NCI-H510A treated with DMSO at 0.1 percent for 48 hours (cell line): ENCODE results near the gene MYRFL.
"Not testable (repeated sequence)": the region's sequence is repeated elsewhere in the genome, so short reads cannot be mapped to it uniquely, and the experiment has no call there.

Experiments used
- DNase-seq: peaks from one replicate; lab custom pipeline; 2025; lab: John Stamatoyannopoulos, UW

MYRFL gene

DNA sequence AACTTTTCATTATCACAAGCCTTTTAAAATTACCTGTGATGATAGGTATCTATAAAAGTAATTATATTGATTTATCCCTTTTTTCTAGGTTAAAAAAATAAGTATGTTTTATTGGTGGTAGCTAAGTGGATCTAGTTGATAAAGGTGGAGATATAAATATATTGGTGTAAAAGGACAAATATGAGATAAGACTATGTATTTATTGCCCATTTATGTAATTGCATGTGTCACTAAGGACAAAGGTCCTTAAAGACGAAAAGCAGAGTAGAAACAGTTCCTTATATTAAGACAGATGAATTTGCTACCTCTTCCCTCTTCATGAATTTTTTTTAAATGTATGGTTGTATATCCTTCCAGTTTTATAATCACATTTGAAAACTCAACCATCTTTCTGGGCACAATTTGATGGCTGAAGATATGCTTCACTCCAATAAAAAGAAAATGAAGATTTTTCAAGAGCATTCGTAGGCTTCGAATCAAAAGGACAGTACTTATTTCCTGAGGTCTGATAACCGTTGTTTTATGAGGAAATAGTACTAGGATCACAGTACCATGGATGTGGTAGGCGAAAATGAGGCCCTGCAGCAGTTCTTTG is at the start of gene MYRFL:
TSS of gene MYRFL (plus strand) at position 262 of the 595 bp plus-strand sequence. CDS start at position 553, 291 bp downstream.
- DNase-seq = no peak

DNA sequence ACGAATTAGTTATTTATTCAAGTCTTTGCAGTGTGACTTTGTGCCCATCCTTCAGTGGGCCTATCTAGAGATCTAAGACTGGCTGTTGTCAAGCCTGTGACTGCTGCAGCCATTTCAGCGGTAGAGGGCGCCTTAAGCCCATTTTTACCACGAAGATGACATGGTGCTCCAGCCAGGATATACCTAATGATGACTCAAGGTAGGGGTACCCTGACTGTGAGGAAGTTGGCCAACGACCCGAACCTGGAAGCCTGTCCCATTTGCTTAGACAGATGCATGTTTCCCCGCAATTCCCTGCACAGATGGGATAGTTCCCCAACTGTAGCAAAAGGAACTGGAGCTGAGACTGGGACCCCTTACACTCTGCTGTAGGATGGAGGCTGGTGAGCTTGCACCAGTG is 45.1 kb upstream of the MYRFL start:
- DNase-seq = peak; percentile 87

GRCh38 chr12:69783365-69783764 is 41.7 kb upstream of the MYRFL start:
- DNase-seq = no peak

DNA sequence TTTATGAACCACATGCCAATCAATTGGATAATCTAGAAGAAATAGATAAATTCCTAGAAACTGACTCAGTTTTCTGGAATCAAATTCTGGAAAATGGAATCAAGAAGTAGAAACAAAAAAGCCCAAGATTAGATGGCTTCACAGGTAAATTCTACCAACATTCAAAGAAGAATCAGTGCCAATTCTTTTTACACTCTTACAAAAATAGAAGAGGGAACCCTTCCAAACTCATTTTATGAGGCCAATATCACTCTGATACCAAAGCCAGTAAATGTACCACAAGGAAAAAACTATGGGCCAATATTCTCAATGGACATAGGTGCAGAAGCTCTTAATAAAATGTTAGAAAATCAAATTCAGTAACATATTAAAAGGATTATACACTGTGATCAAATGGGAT is 35.7 kb upstream of the MYRFL start:
- DNase-seq = no peak

- no peak for DNase-seq
These were observed 32.5 kb upstream of the MYRFL start for GRCh38 chr12:69792533-69792932.

DNA sequence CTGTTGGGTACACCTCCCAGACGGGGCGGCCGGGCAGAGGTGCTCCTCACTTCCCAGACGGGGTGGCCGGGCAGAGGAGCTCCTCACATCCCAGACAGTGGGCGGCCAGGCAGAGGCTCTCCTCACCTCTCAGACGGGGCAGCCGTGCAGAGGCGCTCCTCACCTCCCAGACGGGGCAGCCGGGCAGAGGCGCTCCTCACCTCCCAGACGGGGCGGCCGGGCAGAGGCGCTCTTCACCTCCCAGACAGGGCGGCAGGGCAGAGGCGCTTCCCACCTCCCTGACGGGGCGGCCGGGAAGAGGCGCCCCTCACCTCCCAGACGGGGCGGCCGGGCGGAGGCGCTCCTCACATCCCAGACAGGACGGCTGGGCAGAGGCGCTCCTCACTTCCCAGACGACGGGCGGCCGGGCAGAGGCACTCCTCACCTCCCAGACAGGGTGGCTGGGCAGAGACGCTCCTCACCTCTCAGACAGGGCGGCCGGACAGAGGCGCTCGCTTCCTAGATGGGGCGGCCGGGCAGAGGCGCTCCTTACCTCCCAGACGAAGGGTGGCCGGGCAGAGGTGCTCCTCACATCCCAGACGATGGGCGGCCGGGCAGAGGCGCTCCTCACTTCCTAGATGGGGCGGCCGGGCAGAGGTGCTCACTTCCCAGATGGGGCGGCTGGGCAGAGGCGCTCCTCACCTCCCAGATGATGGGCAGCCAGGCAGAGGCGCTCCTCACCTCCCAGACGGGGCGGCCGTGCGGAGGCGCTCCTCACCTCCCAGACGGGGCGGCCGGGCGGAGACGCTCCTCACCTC is 17.7 kb upstream of the MYRFL start:
- not testable (repeated sequence) for DNase-seq

DNA sequence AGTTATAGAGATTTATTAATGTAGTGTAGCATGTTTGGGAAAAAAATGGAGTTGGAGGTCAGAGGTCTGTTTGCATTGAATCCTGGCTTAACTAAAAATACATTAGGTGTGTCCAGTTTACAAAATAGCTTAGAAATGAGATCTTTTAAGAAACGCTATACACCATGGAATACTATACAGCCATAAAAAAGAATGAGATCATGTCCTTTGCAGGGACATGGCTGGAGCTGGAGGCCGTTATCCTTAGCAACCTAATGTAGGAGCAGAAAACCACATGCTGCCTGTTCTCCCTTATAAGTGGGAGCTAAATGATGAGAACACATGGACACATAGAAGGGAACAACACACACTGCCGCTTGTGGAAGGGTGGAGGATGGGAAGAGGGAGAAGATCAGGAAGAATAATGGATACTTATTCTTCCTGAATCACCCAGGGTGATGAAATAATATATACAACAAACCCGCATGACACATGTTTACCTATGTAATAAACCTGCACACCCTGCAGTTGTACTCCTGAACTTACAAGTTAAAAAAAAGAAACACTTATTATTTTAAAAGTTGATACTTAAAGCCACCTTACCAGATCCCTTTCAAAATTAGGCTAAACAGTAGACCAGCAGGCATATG is 14.0 kb upstream of the MYRFL start:
- no peak for DNase-seq

GRCh38 chr12:69816082-69816481 is 8.9 kb upstream of the MYRFL start:
- no peak for DNase-seq

- DNase-seq = no peak
These were observed 4.0 kb upstream of the MYRFL start for GRCh38 chr12:69821032-69821455.

DNA sequence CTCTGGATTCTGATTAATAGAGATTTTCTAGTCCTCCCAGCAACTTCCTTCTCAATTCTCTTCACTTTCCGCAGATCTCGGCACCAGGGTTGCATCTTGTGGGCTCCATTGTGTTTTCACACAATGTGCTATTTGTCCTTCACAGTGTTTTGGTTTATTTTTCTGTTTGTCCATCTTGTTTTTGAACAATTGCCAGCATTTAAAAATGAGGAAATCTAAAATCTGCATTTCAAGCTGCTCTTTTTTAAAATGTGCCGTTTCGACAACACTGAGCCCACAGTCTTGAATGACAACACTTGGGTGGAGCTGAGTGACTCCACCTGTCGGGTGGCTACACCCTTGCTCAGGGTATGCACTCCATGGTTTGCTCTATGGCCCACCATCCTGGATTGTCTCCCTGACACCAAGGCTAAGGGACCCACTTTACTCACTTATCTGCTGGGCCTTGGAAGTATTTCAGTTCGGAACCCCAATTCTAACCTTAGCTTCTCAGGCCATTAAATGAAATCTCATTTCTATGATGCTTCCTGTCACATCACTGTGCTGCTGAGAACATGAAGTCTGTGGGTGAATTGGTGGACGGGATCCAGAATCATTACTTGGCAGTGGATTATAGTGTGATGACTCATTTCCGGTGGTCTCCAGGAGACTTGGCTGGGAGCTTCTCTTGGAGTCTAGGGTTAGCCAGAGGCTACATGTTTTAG is 3.4 kb upstream of the MYRFL start:
- DNase-seq = no peak

GRCh38 chr12:69822201-69822860 is 2.7 kb upstream of the MYRFL start:
- DNase-seq = no peak

DNA sequence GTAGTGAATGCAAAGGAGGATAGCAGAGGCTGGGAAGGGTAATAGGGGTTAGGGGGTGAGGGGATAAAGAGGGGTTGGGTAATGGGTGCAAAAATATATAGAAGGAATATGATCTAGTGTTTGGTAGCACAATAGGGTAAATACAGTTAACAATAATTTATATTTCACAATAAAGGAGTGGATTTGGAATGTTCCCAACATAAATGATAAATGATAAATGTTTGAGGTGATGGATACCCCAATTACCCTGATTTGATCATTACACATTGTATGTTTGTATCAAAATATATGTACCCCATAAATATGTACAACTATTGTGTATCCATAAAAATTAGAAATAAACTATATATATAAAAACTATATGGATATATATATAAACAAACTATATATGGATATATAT is 999 bp upstream of the MYRFL start:
- no peak for DNase-seq

DNA sequence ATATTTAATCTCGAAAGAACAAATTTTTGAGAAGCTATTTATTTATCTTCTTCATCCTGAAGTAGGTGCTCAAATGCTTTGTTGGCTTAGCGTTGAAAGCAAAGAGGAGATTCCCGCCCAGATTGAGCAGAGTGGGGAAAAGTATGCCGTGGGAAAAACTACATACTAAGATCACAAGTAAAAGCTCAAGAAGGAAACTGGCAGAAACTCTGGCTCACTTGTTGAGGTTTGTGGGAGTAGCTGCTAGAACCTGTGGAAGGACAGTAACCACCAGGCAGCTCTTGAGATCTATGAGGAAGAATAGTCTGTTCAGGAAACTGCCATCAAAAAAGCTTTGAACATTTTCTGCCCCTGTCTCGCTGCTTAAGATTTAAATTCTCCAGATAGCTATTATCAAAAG is 3.9 kb downstream of the MYRFL start:
- DNase-seq = no peak

GRCh38 chr12:69833696-69834095 is 8.7 kb downstream of the MYRFL start:
- no peak for DNase-seq

DNA sequence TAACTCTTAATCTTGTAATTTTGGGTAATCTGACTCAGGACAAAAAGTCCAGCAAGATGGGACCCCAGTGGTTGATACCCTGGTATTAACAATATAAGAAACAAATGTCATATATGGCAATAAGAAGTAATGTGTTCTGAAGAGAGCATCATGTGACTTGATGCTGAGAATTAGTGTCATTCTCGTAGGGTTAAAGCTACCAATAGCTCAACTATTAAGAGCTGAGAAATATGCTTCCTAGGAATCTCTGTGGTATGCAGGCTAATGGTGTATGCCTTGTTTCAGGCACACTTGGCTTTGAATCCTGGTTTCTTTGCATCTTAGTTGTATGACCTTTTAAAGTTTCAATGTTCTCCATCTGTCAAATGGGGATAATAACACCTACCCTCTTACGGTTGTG is 9.1 kb downstream of the MYRFL start:
- no peak for DNase-seq

GRCh38 chr12:69834576-69834975 is 9.5 kb downstream of the MYRFL start:
- DNase-seq = no peak

- no peak for DNase-seq
These were observed 10.1 kb downstream of the MYRFL start for GRCh38 chr12:69835081-69835480.

DNA sequence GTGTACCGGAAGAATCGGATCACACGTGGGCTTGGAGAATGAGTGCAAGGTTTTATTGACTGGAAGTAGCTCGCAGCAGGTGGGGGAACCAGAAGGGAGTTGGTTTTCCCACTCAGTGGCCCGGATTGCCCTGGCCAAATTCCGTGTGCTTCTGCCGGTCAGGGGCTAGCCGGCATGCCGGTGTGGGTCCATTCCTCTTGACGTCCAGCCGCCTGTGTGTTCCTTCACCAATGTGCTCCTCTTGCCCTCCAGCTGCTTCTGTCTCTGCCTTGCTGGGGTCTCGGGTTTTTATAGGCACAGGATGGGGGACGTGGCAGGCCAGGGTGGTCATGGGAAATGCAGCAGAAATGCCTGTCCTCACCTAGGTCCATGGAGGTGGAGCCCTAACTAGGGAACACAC is 11.0 kb downstream of the MYRFL start:
- DNase-seq = no peak

- no peak for DNase-seq
These were observed 12.2 kb downstream of the MYRFL start for GRCh38 chr12:69837191-69837590.

DNA sequence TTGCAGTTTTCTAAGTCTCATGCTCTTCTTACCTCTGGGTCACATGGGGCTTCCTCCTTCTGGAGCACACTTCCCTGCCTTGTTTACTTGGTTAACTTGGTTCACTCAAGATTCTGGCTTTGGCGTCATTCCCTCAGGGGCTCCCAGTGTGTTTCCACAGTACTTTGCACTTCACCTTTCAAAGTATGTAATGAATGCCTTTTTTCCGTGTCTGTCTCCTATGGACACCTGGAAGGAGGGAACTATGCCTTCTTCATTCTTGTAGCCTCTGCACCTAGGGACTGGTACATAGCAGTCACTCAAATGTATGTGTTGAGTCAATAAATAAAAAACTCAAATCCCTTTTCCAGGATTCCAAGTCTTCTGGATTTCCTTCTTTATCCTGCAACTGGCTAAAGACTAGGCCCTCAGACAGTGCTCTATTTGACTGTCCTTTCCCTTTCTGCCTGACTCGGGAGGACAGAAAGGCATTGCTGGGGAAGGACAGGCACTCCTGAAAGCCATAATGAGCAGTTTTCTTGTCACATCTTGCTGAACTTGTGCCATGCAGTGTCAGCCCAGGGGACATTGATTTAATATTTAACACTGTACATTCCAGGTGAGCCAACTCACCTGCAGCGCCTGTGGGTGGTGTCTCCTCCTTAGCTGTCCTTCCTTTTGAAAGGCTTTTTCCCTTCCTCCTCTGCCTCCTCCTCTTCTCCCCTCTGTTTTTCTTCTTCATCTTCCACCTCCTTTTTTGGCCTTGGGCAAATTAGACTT is 12.8 kb downstream of the MYRFL start:
- DNase-seq = no peak

- no peak for DNase-seq
These were observed 15.7 kb downstream of the MYRFL start for GRCh38 chr12:69840727-69841126.
